Activated B cell treated with CpG ODN at 0.5 μM for 24 hours (primary cell): ENCODE measurements around the gene AP1G1. TPM values are rescaled to one million over a fixed set of nuclear protein-coding genes. Genes with fewer than 3 reads are reported as not detected.

Source experiments
- ATAC-seq: fragments of 200-7000 bp; cut with Tn5 transposase; one replicate; pipeline ENCODE4 v1.10.0; 2021; ENCODE audit warnings: low read depth, mild to moderate bottlenecking, moderate library complexity
- CTCF ChIA-PET: fragments of 350-600 bp; sonication (Branson Sonifier 250); formaldehyde crosslinking; loops from one replicate; lab custom pipeline; 2021; ENCODE audit warnings: antibody characterized with exemption; lab: Charles Lee
- POLR2A ChIA-PET: fragments of 350-600 bp; sonication (Branson Sonifier 250); formaldehyde crosslinking; loops from one replicate; lab custom pipeline; 2021; ENCODE audit warnings: antibody characterized with exemption; lab: Charles Lee
- DNase-seq: peaks from one replicate; pipeline ENCODE4 v3.0.0; 2022
- H3K27ac Mint-ChIP-seq: one replicate; pipeline ENCODE4 v1.8.0; 2020; ENCODE audit warnings: mixed read lengths
- H3K27me3 Mint-ChIP-seq: one replicate; pipeline ENCODE4 v1.8.0; 2021; ENCODE audit warnings: mixed read lengths
- H3K36me3 Mint-ChIP-seq: one replicate; pipeline ENCODE4 v1.8.0; 2021; ENCODE audit warnings: low read depth, mixed read lengths
- H3K4me1 Mint-ChIP-seq: one replicate; pipeline ENCODE4 v1.8.0; 2021; ENCODE audit warnings: mixed read lengths
- H3K4me3 Mint-ChIP-seq: one replicate; pipeline ENCODE4 v1.8.0; 2020; ENCODE audit warnings: mild to moderate bottlenecking, mixed read lengths
- H3K9me3 Mint-ChIP-seq: one replicate; pipeline ENCODE4 v1.8.0; 2020; ENCODE audit warnings: mixed read lengths
- CTCF ChIP-seq: fragments of 200-600 bp; IDR thresholded peaks from one replicate; pipeline ENCODE4 v1.8.0; 2022; ENCODE audit warnings: antibody characterized with exemption, mild to moderate bottlenecking
- intact Hi-C: fragments of 100-400 bp; cut with micrococcal nuclease; formaldehyde crosslinking; loops from one replicate; pipeline ENCODE4 v1.15.1; 2024
- total RNA-seq: library from RNA; stranded (reverse); gene quantifications from 2 replicates; pipeline ENCODE4 v1.2.3, GENCODE V29; 2022

AP1G1 gene
- total RNA-seq, 1 donor from 2014 or later, result 120 TPM

DNA sequence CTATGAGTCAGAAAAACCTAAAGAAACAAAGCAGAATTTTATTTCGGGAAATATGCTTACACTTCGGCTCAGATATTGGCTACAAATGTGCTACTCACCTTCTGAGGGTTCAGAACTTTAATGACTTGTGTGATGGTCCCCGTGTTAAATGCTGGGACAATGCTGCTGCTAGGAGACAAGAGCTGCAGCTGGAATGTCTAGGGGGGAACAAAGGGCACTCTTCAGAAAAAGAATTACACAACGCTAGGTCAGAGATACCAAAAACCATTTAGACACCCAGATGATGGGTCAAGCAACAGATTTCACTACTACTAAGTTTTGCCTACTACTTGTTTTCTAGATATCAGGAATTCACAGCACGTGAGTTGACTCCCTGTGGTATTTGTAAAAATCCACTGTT lies 74.1 kb downstream of the AP1G1 start:
- DNase-seq (no peak), ATAC-seq (no peak)
- Mint-ChIP-seq H3K9me3 (no peaks in the 10 kb centered on the region), H3K27ac (no peak overlapping the region), H3K4me3 (no peak overlapping the region), H3K4me1 (peaks cover 2% of the 10 kb centered on the region), H3K36me3 (peaks cover 86% of the 10 kb centered on the region), H3K27me3 (no peaks in the 10 kb centered on the region)
- ChIA-PET CTCF (interaction anchor here (0.7 kb wide), 1 partner anchor 227 kb away, joined by 3 read pairs; no protein-coding TSS in a partner anchor), POLR2A (no interaction called here)
- intact Hi-C loops, result no loop called here
- TF ChIP-seq CTCF, result no peak

GRCh38 chr16:71732587-71732986 lies 76.0 kb downstream of the AP1G1 start:
- ChIA-PET POLR2A (no interaction called here), CTCF (no interaction called here)
- Mint-ChIP-seq H3K4me1 (peaks cover 20% of the 10 kb centered on the region), H3K27me3 (no peaks in the 10 kb centered on the region), H3K36me3 (peaks cover 70% of the 10 kb centered on the region), H3K27ac (peak overlapping the region; percentile 14), H3K4me3 (no peak overlapping the region), H3K9me3 (no peaks in the 10 kb centered on the region)
- no peak for TF ChIP-seq CTCF
- DNase-seq (no peak), ATAC-seq (no peak)
- intact Hi-C loops, result no loop called here

GRCh38 chr16:71727551-71728324 lies 80.9 kb downstream of the AP1G1 start:
- ATAC-seq, result no peak
- ChIA-PET CTCF (no interaction called here), POLR2A (interaction anchor here (0.6 to 2.5 kb wide), 7 partner anchors 8 to 1440 kb away, joined by 3 to 18 read pairs (median 5); partner anchors contain the start of genes AP1G1, DHX38 and TXNL4B)
- DNase-seq, result no peak
- Mint-ChIP-seq H3K4me3 (no peak overlapping the region), H3K9me3 (no peaks in the 10 kb centered on the region), H3K27me3 (no peaks in the 10 kb centered on the region), H3K27ac (peak overlapping the region; percentile 81), H3K4me1 (peaks cover 52% of the 10 kb centered on the region), H3K36me3 (peaks cover 36% of the 10 kb centered on the region)
- TF ChIP-seq CTCF, result no peak
- intact Hi-C loops, result loop anchor here (2.0 to 10.0 kb wide), 3 partner anchors 163 to 367 kb away; partner anchors contain the start of genes DHX38, TXNL4B and ZNF23

GRCh38 chr16:71726476-71727315 lies 81.9 kb downstream of the AP1G1 start:
- POLR2A ChIA-PET, result interaction anchor here (0.6 to 2.5 kb wide), 13 partner anchors 9 to 1471 kb away, joined by 3 to 19 read pairs (median 4); partner anchors contain the start of genes AP1G1, IST1 and MARVELD3
- H3K4me1 Mint-ChIP-seq, result peaks cover 58% of the 10 kb centered on the region
- no peak for ATAC-seq
- H3K36me3 Mint-ChIP-seq, result peaks cover 27% of the 10 kb centered on the region
- intact Hi-C loops, result loop anchor here (1.0 to 10.0 kb wide), 4 partner anchors 20 to 368 kb away; partner anchors contain the start of genes DHX38, TXNL4B and ZNF23
- CTCF ChIA-PET, result interaction anchor here (1.4 kb wide), 1 partner anchor 156 kb away, joined by 3 read pairs; no protein-coding TSS in a partner anchor
- no peaks in the 10 kb centered on the region for H3K27me3 Mint-ChIP-seq
- no peak for DNase-seq
- H3K4me3 Mint-ChIP-seq, result peak overlapping the region; percentile 35
- H3K27ac Mint-ChIP-seq, result peak overlapping the region; percentile 81
- H3K9me3 Mint-ChIP-seq, result no peaks in the 10 kb centered on the region
- TF ChIP-seq CTCF, result no peak
